ENCODE results near the gene MED31.

- TF ChIP-seq CTCF (IDR thresholded peaks at IDR 0.05; ENCODE audit: extremely low read depth in 1 of 2, insufficient read depth in 1 of 2, low read depth in 1 of 2, low read length in 2 of 2) (no peak), EZH2 (IDR thresholded peaks at IDR 0.05; ENCODE audit: borderline replicate concordance, low read depth, low read length, severe bottlenecking) (no peak), MAX (IDR thresholded peaks at IDR 0.05; ENCODE audit: insufficient read depth, insufficient read length) (no peak), POLR2A (IDR thresholded peaks at IDR 0.05; ENCODE audit: low read depth, low read length) (no peak), POLR2AphosphoS5 (IDR thresholded peaks at IDR 0.05; ENCODE audit: insufficient read depth, low read depth, low read length) (no peak)
Observed at GRCh38 chr17:6696906-6697305, 45.5 kb upstream of the MED31 start.

Measured in endothelial cell of umbilical vein (primary cell).